GM12891 (cell line): ENCODE data around the gene ANAPC2.

Experiments used
- DNase-seq: peaks from one replicate; pipeline ENCODE4 v3.0.0; 2011; ENCODE audit warnings: low spot score; ENCODE audit not compliant: insufficient read length
- FAIRE-seq: peaks from 2 replicates; lab custom pipeline; 2011; peaks lifted over from hg19 to GRCh38; lab: Jason Lieb, UNC
- PAX5 ChIP-seq: IDR thresholded peaks from 2 replicates; pipeline ENCODE4 v1.6.1; 2011; ENCODE audit warnings: low read length, moderate library complexity, mild to moderate bottlenecking; ENCODE audit not compliant: insufficient read depth, severe bottlenecking
- POLR2A ChIP-seq: IDR thresholded peaks from 2 replicates; pipeline ENCODE4 v1.6.1; 2011; ENCODE audit warnings: low read depth, low read length, control low read depth
- POLR2AphosphoS5 ChIP-seq: IDR thresholded peaks from 2 replicates; pipeline ENCODE4 v1.6.1; 2011; ENCODE audit warnings: low read depth, low read length, control low read depth
- POU2F2 ChIP-seq: IDR thresholded peaks from 2 replicates; pipeline ENCODE4 v1.6.1; 2011; ENCODE audit warnings: low read depth, mild to moderate bottlenecking, control low read depth, low read length, moderate library complexity
- SPI1 ChIP-seq: IDR thresholded peaks from 2 replicates; pipeline ENCODE4 v1.6.1; 2011; ENCODE audit warnings: low read depth, low read length, control low read depth
- TAF1 ChIP-seq: IDR thresholded peaks from 2 replicates; pipeline ENCODE4 v1.6.1; 2011; ENCODE audit warnings: low read depth, low read length, control low read depth

Gene ANAPC2

GRCh38 chr9:137213160-137214060, 25.1 kb upstream of the ANAPC2 start:
- no peak for FAIRE-seq
- TF ChIP-seq POLR2AphosphoS5 (no peak), SPI1 (no peak), POU2F2 (no peak), PAX5 (no peak), TAF1 (no peak), POLR2A (no peak)
- DNase-seq: no peak

DNA sequence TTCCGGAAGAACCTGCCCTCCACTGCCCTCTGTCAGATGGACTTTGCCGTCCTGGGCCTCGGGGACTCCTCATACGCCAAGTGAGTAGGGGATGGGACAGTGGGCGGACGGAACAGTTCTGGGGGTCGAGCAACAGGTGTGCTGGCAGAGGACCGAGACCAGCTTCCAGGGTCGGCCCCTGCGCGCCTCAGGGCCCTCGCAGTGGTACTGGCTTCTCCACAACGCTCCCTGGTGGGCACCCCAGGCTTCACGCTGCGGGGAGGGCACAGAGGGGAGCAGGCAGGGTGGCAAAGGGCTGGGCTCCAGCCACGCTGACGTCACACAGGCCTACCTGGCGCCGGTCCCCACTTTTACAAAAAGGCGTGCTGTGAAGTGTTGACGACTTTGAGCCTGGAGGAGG, 24.2 kb upstream of the ANAPC2 start:
- DNase-seq (no peak), FAIRE-seq (no peak)
- TF ChIP-seq POU2F2 (no peak), PAX5 (no peak), POLR2A (no peak), SPI1 (no peak), TAF1 (no peak), POLR2AphosphoS5 (no peak)

DNA sequence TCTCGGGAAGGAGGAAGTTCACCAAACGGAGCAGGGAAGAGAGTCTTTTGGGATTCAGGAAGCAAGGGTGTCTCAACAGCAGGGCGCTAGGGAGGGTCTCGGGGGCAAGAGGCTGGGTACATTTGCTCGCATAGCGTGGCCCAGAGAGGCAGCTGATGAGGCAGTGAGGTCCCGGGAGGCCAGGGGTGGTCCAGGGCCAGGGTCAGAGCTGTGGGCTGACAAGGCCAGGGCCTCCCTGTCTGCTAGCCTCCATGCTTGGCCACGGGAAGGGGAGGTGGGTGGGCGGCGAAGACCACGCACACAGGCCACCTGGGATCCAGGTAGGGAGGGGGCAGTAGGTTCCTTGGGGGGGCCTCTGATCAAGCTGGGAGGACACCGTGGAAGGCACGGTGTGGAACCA, 23.2 kb upstream of the ANAPC2 start:
- FAIRE-seq (no peak), DNase-seq (no peak)
- TF ChIP-seq PAX5 (no peak), POU2F2 (no peak), POLR2AphosphoS5 (no peak), TAF1 (no peak), SPI1 (no peak), POLR2A (no peak)

GRCh38 chr9:137206602-137207001, 18.2 kb upstream of the ANAPC2 start:
- TF ChIP-seq SPI1: no peak
- TF ChIP-seq POLR2AphosphoS5: no peak
- TF ChIP-seq POLR2A: no peak
- TF ChIP-seq POU2F2: no peak
- no peak for TF ChIP-seq PAX5
- TF ChIP-seq TAF1: no peak
- no peak for FAIRE-seq

DNA sequence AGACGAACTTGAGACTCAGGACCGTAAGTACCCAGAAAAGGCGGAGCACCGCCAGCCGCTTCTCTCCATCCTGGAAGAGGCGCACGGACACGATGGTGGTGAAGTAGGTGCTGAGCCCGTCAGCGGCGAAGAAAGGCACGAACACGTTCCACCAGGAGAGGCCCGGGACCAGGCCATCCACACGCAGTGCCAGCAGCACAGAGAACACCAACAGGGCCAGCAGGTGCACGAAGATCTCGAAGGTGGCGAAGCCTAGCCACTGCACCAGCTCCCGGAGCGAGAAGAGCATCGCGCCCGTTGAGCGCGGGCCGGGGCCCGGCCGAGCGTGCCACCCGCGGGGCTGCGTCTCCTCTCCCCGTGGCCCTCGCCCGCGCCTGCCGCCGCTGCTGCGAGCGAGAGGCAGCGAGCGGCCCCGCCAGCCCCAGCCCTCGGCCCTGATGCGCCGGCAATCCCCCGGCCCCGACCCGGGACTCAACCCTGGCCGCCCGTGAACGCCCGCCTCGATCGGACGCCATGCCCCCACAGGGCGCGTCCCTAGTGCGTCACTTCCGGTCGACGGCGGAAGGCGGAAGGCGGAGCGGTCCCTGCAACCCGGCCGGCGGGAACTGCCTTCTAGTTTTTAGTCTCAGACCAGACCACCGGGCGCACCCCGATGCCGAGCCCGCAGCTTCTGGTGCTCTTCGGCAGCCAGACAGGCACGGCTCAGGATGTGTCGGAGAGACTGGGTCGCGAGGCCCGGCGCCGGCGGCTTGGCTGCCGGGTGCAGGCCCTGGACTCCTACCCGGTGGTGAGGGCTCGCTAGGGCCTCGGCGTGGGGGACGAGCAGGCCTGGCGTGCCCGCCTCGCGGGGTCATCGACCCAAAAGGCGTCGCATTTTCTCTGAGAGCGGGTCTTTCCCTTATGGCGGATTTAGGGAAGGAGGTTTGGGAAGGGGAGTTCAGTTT, 17.0 kb upstream of the ANAPC2 start, which contains the start of the genes NDOR1 and TMEM203:
NDOR1 (plus strand) TSS at position 575 of the 944 bp plus-strand sequence; CDS start at position 653, 78 bp downstream.
TMEM203 (minus strand) TSS at position 523 of the 944 bp plus-strand sequence; CDS start at position 289, 234 bp downstream.
- DNase-seq: peak; percentile 100
- TF ChIP-seq TAF1 (peak; percentile 64), SPI1 (no peak), POLR2A (peak; percentile 84), POU2F2 (peak; percentile 74; the same call in 1 of the 2 replicates), PAX5 (peak; percentile 7), POLR2AphosphoS5 (peak; percentile 49; the same call in 1 of the 2 replicates)
- FAIRE-seq: peak; percentile 95

More at GRCh38 chr9:137206602-137207001, 18.2 kb upstream of the ANAPC2 start:
- no peak for DNase-seq

DNA sequence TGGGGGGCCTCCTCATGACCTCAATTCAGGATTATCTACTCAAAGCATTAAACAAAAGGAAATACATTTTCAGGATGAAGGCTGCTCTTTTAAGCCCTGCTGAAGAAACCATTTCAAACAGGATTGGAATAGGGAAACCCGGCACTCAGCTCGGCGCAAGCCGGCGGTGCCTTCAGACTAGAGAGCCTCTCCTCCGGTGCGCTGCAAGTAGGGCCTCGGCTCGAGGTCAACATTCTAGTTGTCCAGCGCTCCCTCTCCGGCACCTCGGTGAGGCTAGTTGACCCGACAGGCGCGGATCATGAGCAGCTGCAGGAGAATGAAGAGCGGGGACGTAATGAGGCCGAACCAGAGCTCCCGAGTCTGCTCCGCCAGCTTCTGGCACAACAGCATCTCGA, 16.4 kb upstream of the ANAPC2 start:
- DNase-seq: no peak
- no peak for TF ChIP-seq TAF1
- no peak for TF ChIP-seq POU2F2
- no peak for TF ChIP-seq POLR2AphosphoS5
- TF ChIP-seq PAX5: no peak
- no peak for TF ChIP-seq SPI1
- TF ChIP-seq POLR2A: no peak
- FAIRE-seq: no peak

DNA sequence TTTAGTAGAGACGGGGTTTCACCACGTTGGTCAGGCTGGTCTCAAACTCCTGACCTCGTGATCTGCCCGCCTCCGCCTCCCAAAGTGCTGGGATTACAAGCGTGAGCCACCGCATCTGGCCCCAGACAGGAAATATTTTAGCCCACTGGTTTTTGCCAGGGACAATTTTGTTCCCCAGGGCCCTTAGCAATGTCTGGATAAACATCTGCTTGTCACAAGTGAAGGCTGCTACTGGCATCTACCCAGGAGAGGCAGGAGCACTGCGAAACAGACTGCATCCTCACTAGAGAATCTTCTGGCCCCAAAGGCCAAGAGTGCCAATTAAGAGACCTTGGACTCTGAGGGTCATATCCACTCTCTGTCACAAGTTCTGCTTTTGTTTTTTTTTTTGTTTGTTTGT, 14.6 kb upstream of the ANAPC2 start:
- no peak for FAIRE-seq
- no peak for DNase-seq
- no peak for TF ChIP-seq POLR2A
- no peak for TF ChIP-seq TAF1
- no peak for TF ChIP-seq PAX5
- TF ChIP-seq POLR2AphosphoS5: no peak
- no peak for TF ChIP-seq POU2F2
- TF ChIP-seq SPI1: no peak

- TF ChIP-seq POLR2AphosphoS5 (no peak), POLR2A (peak; percentile 30; the same call in 1 of the 2 replicates), POU2F2 (0 out of 2 replicates have a peak, but pooled peaks have one; percentile 9), PAX5 (no peak), SPI1 (no peak), TAF1 (no peak)
- DNase-seq (no peak), FAIRE-seq (no peak)
These were observed 13.0 kb upstream of the ANAPC2 start for GRCh38 chr9:137201205-137201868.
